Midbrain (tissue), 1 donor: ENCODE measurements around the gene PRR15.
"Not testable (repeated sequence)": the region's sequence is repeated elsewhere in the genome, so short reads cannot be mapped to it uniquely, and the experiment has no call there.

Experiments
- DNase-seq: peaks from one replicate; lab custom pipeline; 2025; lab: John Stamatoyannopoulos, UW

The PRR15 gene, protein sequence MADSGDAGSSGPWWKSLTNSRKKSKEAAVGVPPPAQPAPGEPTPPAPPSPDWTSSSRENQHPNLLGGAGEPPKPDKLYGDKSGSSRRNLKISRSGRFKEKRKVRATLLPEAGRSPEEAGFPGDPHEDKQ

DNA sequence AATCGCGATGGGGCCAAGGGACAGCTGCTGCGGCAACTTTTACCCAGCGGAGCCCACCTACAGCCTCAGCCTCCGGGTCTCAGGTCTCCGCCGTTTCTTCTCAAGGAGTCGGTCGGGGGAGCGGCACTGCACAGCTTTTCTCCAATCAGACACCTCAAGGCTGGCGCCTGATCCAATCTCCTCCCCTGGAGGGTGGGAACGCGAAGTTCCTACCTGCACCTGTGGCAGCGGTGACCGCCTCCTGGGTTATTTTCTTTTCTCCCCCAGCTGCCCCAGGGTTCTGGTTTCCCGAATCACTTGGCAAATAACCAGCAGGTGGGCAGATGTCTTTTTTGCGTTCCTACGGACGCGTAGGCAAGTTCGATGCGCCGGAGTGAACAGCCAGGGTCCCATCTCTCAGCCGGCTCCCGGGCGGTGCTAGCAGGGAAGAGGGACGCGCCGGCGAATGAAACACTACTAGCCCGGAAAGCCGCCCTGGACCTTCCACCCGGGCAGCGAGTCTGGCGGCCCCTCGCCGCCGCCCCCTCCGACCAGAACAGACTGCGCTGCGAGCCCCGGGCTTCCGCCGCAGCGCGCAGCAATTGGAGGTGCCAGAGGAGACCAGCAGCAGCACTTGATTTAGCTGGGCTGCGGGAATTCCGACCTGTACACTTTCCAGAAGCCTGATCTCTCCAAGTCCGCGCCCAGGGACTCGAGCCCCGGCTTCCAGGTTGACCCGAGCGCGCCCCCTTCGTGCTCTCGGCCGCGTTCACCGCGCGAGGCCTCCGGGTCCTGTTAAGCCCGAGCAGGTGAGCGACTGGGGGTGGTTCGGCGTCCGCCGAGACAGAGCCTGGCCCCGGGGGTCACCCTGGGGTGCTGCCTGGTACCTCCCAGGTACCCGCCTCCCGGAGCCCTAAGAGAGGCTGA, at the start of gene PRR15:
PRR15 (plus strand) TSS at position 246 of the 906 bp plus-strand sequence. CDS start 2,495 bp downstream, outside the sequence.
- no peak for DNase-seq

DNA sequence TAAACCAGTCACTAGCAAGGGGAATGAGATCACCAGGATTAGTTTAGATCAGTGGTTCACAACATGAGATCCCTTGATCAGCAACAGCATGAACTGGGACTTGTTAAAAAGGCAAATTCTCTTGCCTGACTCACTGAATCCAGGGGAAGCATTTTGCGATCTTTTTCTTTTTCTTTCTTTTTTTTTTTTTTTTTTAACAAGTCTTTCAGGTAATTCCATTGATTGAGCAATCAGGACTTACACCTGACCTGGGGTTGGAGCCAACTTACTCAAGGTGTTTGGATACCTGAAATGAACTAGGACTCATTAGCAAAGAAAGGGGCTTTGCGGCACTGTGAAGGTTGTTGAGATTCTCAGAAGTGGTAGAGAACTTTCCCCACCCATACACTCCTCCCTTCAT, 47.1 kb upstream of the PRR15 start:
- DNase-seq: no peak

DNA sequence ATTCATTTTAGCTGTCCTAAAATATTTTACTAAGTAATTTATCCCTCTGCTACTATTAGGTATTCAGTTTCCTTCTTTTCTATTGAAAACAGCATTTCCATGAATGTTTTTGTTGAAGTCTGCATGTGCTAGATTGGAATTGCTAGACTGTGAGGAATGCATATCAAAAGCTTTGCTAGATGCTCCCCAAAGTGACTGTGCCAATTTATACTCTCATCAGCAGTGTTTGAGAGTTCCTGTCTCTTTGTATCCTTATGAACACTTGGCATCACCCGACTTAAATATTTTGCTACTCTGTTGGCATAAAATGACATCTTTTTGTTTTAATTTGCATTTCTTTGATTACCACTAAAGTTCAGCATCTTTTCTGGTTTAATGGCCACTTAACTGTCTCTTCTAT, 45.0 kb upstream of the PRR15 start:
- DNase-seq: no peak

DNA sequence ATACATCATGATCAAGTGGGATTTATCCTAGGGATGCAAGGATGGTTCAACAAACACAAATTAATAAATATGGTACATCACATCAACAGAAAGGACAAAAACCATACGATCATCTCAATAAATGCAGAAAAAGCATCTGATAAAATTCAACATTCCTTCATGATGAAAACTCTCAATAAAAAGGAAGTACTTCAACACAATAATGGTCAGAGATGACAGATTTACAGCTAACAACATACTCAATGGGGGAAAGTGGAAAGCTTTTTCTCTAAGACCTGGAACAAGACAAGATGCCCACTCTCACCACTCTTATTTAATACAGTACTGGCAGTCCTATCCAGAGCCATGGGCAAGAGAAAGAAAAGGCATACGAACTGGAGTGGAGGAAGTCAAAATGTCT, 39.9 kb upstream of the PRR15 start:
- DNase-seq: no peak

DNA sequence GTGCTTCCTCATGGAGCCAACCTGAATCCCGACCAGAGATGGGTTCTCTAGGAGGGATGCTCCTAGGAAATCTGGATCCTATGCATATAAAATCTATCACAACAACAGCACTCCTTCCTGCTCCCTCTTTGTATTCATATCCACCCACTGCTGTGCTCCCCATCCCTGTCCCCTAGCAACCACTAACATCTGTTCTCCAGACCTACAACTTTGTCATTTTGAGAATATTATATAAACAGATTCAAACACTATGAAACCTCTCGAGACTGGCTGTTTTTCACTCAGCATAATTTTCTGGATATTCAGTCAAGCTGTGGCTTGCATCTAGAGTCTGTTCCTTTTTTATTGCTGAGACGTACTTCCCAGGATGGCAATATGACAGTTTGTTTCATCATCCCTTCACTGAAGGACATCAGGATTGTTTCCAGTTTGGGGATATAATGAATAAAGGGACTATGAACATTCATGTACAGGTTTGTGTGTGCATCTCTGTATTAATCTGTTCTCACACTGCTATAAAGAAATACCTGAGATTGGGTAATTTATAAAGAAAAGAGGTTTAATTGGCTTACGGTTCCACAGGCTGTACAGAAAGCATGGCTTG, 36.0 kb upstream of the PRR15 start:
- DNase-seq: no peak

DNA sequence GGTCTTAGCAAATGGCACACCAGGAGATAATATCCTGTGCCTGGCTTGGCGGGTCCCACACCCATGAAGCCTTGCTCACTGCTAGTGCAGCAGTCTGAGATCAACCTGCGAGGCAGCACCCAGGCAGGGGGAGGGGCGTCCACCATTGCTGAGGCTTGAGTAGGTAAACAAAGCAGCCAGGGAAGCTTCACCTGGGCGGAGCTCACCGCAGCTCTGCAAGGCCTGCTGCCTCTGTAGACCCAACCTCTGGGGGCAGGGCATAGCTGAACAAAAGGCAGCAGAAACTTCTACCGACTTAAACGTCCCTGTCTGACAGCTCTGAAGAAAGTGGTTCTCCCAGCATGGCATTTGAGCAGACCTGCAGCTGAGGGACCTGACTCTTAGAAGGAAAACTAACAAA, 35.1 kb upstream of the PRR15 start:
- DNase-seq: not testable (repeated sequence)

DNA sequence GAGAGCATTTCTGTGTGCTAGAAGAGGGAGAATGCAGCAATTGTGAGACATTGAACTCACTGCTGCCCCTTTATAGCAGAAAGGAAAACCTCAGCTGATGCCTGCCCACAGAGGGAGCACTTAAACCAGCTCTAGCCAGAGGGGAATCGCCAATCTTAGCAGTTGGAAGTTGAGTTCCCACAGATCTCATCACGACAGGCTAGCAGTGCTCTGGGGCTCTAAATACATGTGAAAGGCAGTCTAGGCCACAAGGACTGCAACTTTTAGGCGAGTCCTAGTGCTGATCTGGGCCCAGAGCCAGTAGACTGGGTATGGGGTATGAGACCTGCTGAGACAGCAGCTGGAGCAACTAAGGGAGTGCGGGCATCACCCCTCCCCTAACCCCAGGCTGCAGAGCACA, 25.2 kb upstream of the PRR15 start:
- DNase-seq: no peak

DNA sequence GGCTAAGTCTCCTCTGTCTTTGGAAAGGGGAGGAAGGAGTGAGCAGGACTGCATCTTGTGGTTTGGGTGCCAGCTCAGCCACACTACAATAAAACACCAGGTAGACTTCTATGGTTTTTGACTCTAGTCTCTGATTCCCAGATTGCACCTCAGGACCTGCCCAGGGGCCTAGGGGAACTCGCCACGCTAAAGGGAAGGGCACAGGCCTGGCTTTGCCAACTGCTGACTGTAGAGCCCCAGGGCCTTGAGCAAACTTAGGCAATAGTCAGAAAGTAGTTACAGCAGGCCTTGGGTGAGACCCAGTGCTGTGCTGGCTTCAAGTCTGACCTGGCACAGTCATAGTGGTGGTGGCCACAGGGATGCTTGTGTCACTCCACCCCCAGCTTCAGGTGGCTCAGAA, 24.2 kb upstream of the PRR15 start:
- DNase-seq: no peak

DNA sequence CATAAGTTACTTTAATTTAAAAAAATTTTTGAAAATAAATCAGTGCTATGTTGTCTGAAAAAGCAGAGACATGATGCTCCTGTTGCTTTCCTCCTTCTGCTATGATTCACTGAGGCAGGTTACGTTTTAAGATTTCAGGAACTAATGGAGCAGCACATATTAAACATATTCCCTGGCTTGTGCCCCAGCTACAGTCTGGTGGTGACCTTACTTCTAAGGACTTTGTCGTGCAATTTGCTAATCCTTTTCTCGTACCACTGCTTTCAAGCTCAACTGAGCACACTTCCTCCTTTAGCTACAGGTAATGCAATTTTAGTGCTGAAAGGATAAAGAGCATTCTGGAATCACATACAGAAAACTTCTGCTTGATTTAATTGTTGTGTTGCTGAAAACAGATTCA, 16.2 kb upstream of the PRR15 start:
- DNase-seq: no peak

DNA sequence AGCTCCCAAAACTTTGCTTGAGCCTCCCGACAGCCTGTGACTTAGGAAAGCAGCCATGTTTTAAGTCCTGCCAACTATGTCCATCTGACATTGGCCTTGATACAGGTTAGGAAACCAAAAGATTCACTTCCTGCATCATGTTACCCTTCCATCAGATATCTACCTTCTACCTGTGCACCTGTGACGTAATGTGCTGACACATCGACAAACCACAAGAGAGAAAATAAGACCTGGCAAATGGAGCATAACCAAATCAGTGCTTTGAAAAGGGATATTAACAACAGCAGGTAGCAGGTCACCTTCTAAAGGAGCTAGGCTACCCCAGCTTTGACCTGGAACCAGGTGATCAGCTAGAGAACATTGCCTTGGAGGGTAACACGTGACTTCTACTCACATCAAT, 14.8 kb upstream of the PRR15 start:
- no peak for DNase-seq

DNA sequence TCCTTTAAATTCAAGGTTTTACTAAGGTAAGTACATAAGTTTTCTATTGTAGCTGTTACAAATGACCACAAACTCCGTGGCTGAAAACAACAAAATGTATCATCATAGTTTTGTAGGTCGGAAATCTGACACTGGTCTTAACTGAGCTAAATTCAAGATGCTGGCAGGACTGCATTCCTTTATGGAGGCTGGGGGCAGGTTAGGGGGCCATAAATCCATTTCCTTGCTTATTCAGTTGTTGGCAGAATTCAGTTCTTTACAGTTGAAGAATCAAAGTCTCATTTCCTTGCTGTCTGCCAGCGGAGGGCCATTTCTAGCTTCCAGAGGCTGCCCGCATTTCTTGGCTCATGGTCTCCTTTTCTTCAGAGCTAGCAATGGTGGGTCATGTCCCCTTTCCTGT, 11.2 kb upstream of the PRR15 start:
- DNase-seq: no peak

DNA sequence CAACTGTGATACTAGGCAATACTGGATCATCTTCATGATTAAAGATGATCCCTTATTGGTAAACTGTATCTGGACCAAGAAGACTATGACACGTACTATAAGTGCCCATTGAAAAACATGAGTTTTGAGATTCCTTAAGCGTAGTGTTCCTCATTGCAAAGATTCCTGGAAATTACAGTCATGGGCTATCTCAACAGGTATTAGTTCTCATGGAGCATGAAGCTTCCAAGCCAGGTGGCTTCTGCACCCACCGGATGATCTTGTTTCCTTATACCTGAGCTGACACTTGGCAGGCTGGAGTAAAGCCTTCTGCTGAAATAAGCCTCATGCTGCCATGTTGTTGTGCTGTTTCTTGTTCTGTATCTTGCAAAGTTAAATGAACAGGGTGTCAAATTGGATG, 8.6 kb upstream of the PRR15 start:
- no peak for DNase-seq

DNA sequence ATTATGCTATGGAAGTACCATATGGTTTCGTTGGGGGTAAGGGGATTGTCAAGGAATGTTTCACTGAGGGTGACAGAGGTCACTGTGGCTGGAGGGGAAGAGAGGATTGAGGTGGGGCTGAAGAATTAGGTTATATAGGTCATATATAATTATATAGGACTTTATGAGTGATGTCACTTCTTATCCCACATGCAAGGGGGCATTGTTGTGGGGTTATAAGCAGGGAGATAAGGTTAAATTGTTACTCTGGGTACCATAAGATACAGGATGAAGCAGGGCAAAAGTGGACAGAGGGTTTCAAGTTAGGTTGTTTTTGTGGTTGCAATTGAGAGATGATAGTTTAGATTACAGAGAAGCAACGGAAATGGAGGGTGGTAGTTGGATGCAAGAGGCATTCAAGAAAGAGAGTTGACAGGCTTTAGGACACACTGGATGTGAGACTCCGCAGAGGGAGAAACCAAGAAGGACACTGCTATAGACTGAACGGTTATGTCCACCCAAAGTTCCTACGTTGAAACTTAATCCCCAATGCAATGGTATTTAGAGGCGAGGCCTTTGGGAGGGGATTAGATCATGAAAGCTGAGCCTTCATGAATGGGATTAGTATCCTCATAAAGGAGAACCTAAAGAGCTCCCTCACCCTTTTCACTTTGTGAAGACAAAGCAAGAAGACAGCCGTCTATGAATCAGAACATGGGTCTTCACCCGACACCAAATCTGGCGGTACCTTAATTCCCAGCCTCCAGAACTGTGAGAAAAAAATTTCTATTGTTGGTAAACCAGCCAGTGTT, 7.0 kb upstream of the PRR15 start:
- DNase-seq: no peak

DNA sequence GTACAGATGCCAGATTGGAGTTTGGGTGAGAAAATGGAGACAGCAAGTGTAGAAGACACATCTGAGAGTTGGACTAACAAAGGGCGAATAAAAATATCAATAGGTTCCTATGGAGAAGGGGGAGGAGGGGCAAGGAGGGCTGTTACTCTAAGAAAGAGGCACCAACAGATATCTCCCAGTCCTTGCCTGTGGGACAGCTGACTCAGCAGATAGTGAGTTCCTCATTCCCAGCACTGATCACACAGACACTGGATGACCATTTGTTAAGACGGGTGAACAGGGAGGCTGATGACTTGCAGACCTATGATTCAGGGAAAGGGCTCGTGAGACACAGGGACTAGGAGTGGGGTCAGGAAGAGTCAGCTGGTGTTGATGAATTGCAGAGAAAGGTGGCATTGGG, 5.7 kb upstream of the PRR15 start:
- peak; percentile 38 for DNase-seq

DNA sequence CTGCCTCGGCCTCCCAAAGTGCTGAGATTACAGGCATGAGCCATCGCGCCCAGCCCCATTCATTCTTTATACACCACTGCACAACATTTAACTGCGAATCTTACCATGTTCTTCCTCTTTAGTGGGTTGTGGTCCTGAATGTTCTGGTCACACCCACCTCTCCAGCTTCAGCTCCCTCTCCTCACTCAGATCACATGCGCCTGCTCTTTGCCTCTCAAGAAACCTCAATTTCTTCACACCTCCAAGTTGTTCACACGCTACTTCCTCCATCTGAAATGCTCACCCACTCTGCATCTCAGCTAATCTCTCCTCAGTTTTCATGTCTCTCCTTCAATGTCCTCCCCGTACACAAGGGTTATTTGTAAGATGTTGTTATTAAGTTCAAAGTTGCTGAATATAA, 2.4 kb upstream of the PRR15 start:
- DNase-seq: no peak

DNA sequence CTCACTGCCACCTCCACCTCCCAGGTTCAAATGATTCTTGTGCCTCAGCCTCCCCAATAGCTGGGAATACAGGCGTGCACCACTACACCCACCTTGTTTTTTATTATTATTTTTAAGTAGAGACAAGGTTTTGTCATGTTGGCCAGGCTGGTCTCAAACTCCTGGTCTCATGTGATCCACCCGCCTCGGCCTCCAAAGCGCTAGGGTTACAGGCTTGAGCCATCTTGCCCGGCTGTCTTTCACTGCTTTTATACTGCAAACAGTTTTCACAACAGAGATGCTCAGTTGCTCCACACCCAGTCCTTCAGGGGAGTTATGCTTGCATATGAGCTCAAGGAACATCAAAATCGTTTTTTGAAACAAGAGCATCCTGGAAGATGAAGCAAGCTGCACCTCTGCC, 1.3 kb upstream of the PRR15 start:
- DNase-seq: no peak

DNA sequence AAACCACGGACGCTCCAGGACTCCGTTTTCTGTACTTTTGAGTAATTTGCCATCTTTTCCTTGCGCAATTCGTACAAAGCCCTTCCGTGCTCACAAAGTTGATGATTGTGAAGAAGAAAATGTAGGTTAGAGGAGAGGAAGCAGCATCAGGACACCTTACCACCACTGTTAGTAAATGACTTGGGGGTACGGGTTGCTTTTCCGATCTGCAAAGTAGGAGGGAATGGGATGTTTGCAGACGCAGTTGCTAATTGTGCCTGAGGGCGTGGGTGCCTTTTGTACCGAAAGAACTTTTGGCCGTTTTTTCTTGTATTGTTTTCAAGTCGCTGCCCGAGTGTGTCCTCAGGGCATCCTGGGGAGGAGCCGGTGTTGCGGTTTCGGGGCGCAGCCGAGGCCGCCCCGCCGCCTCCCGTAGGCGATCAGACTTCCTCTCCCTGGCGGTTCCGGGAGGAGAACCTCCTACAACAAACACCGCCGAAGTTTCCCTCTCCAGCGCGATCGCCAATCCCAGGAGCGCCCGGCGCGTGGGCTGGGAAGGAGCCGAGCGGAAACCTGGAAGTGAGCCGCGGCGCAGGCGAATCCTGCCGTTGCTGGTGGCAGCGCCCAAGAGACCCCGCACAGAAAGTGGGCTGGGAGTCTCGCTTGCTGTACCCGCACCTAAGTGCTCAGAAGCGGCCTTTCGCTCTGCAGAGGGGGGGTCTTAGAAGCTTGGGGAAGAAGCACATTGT, 1.0 kb downstream of the PRR15 start:
- peak; percentile 25 for DNase-seq

DNA sequence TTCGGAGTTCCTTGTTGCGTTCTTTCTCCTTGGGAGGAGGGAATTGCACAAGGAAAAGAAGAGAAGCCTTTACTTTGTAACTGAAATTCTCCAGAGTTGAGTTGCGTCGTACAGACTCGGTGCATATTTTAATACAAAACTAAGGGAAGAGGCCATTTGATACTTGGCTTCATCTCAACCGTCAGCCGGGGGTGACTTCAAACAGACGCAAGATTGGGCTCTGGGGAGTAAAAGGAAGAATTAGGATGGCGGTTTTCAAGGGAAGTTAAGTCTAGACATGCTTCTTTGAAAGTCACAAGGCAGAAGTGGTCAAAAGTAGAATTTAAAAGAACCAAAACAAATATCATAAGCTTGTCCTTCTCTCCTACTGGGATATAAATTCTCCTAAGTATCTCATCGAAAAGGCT, 1.6 kb downstream of the PRR15 start:
- DNase-seq: peak; percentile 23

DNA sequence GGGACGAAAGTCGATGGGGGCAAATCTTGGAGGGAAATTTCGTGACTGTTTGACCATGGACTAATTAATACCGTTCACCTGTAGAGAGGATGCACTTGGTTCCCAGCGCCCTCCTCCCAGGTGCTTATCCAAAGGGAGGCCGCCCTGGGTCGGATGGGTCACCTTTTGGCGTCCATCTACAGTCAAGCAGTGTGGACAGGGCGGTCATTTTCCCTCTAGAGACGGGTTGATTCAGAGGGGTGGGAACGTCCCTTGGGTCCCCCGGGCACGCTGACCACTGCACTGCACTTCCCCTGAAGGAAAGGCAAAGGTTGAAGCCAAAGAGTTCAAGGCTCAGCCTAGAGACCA, 2.0 kb downstream of the PRR15 start:
- no peak for DNase-seq

DNA sequence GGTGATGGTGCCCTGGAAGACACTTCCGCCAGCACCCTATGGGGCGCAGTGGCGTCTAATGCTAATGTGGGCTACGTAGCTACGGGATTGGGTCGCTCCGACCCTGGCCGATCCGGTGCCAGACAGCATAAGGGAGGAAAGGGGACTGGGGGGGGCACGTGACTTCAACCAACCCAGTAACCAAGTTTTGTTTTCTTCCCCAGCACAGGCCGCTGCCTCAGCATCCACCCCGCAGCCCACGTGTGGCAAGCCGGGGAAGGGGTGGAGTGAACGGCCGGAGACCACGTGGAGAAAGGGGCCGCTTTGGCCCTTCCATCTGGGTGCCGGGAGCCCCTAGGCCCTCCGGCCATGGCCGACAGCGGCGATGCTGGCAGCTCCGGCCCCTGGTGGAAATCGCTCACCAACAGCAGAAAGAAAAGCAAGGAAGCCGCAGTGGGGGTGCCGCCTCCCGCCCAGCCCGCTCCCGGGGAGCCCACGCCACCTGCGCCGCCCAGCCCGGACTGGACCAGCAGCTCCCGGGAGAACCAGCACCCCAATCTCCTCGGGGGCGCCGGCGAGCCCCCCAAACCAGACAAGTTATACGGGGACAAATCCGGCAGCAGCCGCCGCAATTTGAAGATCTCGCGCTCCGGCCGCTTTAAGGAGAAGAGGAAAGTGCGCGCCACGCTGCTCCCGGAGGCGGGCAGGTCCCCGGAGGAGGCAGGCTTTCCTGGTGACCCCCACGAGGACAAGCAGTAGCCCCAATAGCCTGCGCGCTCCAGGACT, 2.5 kb downstream of the PRR15 start:
- DNase-seq: no peak

DNA sequence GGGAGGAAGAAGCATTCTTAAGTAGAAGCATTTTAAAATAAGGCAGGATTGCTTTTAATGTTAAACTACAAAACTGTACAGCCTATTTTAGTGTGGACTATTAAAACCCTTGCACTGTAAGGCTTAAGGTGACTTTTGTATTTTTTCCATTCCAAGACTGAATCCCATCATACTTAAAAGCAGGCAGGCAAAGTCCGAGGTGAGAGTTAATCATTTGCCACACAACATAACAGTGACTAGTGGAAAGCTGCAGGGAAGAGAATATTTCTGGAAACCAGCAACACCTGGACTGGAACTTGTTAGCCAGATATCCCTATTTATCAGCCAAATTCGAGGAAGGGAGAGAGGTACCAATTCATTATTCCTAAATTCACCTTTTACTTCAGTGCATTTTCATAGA, 3.5 kb downstream of the PRR15 start:
- DNase-seq: no peak
